Memory B cell (primary cell): ENCODE data around the gene RBM48.
"Not testable (repeated sequence)": the region's sequence is repeated elsewhere in the genome, so short reads cannot be mapped to it uniquely, and the experiment has no call there.

Source experiments
- ATAC-seq: fragments of 150-1000 bp; cut with Tn5 transposase; 2 replicates; pipeline ENCODE4 v1.10.0; 2021; ENCODE audit warnings: low read depth, mild to moderate bottlenecking, moderate library complexity
- DNase-seq, 2 donors: peaks; one replicate each; pipeline ENCODE4 v3.0.0; 2022; ENCODE audit warnings: low spot score in 2 of 2
- H3K27ac Mint-ChIP-seq: one replicate; pipeline ENCODE4 v1.8.0; 2022; ENCODE audit warnings: mild to moderate bottlenecking, moderate library complexity, mixed read lengths
- H3K27me3 Mint-ChIP-seq: one replicate; pipeline ENCODE4 v1.8.0; 2022; ENCODE audit warnings: mixed read lengths
- H3K36me3 Mint-ChIP-seq: one replicate; pipeline ENCODE4 v1.8.0; 2022; ENCODE audit warnings: mild to moderate bottlenecking, mixed read lengths
- H3K4me1 Mint-ChIP-seq: one replicate; pipeline ENCODE4 v1.8.0; 2022; ENCODE audit warnings: mixed read lengths
- H3K4me3 Mint-ChIP-seq: one replicate; pipeline ENCODE4 v1.8.0; 2022; ENCODE audit warnings: mild to moderate bottlenecking, moderate library complexity, mixed read lengths
- H3K9me3 Mint-ChIP-seq: one replicate; pipeline ENCODE4 v1.8.0; 2022; ENCODE audit warnings: mixed read lengths

RBM48 gene

DNA sequence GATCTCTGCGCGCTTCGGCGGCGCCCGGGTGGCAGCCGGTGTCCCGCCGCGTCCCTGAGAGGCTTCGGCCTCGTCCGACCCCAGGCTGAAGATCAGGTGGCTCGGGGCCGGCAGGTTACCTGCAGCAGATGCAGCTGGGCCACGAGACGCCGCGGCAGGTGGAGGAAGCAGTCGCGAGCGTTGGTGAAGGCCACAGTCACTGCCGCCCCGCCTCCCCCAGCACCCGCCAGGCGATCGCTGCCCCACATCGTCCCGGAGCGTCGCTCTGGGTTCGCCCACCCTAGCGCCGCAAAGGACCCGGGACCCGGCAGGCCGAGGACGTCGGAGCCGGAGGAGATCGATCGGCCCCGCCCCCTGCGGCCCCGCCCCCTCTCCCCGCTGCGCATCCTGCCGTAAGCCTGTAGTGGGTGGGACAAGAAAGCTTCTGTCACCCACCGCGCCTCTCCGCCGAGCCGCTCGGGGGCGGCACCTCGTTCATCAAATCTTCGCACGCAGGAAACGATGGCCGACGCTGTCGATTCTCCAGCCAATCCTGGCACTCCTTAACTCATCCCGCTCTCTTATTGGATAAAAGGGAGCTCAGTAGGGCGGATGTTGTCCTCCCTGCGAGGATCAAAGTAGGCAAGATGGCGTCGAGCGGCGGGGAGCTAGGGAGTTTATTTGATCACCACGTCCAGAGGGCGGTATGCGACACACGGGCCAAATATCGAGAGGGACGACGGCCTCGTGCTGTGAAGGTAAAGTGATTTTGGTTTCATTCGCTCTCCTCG, at the start of gene RBM48, which contains the start of gene PEX1:
RBM48 (plus strand) TSS at position 608 of the 770 bp plus-strand sequence; CDS start at position 627, 19 bp downstream.
PEX1 (minus strand) TSS at position 333 of the 770 bp plus-strand sequence; CDS start at position 248, 85 bp downstream.
- Mint-ChIP-seq H3K27ac (peak within 1 kb of the TSS; percentile 93), H3K36me3 (peaks cover 13% of the 10 kb centered on the region), H3K4me3 (peak within 1 kb of the TSS; percentile 84), H3K9me3 (no peaks in the 10 kb centered on the region), H3K27me3 (no peaks in the 10 kb centered on the region), H3K4me1 (peaks cover 16% of the 10 kb centered on the region)
- DNase-seq, result peak; percentile 77 to 93
- peak; percentile 84 for ATAC-seq

DNA sequence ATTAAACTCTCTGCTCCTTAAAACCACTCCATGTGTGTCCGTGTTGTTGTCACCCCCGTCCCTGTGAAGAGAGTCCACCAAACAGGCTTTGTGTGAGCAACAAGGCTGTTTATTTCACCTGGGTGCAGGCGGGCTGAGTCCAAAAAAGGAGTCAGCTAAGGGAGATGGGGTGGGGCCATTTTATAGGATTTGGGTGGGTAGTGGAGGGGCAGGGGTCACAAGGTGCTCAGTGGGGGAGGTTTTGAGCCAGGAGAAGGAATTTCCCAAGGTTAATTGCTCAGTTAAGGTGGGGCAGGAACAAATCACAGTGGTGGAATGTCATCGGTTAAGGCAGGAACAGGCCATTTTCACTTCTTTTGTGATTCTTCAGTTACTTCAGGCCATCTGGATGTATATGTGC, 49.4 kb upstream of the RBM48 start:
- not testable (repeated sequence) for H3K4me1 Mint-ChIP-seq, DNase-seq, H3K9me3 Mint-ChIP-seq, ATAC-seq, H3K27me3 Mint-ChIP-seq, H3K27ac Mint-ChIP-seq, H3K4me3 Mint-ChIP-seq
- peaks cover 10% of the 10 kb centered on the region for H3K36me3 Mint-ChIP-seq

DNA sequence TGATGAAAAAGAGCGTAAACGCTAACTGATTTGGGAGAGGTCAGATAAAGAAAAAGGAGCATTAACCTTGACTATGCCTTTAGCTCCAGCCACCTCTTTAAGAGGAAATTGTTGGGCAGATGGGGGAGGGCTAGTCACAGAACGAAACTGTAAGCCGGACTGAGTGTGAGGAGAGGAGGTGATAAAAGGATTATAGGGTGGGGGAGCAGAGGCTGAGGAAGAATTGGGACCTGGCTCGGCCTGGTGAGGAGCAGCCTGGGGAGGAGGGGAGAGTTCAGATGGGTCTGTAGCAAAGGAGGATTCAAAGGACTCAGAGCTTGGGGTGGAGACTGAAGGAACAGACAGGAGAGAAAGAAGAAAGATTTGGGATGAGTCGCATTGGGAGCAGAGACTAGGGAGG, 45.0 kb upstream of the RBM48 start:
- DNase-seq, H3K36me3 Mint-ChIP-seq, H3K4me1 Mint-ChIP-seq, H3K27ac Mint-ChIP-seq, H3K4me3 Mint-ChIP-seq, H3K9me3 Mint-ChIP-seq, H3K27me3 Mint-ChIP-seq, ATAC-seq: not testable (repeated sequence)

DNA sequence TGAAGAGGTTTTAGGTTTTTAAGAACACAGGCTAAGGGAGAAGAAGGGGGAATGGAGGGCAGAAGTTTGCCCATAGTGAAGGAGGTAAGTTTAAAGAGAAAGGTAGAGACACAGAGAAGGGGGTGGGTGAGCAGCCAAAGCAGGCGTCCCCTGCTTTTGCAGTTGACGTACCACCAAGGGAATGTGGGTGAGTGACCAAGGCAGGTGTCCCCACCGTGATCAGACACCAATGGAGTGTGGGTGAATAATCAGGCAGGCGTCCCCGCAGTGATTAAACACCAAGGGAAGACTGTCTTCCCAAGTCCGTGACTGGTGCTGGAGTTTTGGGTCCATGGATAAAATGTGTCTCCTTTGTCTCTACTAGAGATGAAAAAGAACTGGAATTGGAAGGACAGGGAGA, 44.4 kb upstream of the RBM48 start:
- ATAC-seq, H3K4me3 Mint-ChIP-seq, H3K9me3 Mint-ChIP-seq, H3K36me3 Mint-ChIP-seq, H3K4me1 Mint-ChIP-seq, H3K27ac Mint-ChIP-seq, H3K27me3 Mint-ChIP-seq, DNase-seq: not testable (repeated sequence)

DNA sequence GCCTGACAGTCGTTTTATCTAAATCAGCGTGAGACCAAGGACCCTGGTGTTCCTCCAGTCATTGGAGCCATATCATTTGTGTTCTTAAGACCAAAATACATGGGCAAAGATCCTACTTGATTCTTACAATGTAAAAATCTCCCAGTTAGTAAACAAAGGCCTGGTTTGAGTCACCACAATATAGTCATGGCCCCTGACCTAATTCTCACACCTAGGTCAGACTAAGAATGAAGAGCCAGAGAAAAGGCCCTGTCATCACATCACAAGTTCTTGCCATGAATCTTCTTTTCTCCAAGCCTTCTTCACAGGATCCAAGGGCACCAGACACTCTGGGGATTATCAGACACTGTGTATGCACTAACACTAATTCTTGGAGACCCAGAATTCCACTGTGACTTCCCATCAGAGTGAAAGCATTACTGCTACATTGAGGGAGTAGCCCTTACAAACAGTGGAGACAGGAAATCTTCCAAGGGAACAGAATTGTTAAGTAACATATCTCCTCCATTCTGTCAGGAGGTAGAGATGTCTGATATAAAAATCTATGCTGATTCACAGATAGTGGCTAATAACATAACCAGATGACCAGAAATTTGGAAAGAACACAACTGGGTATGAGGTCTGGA, 43.2 kb upstream of the RBM48 start:
- Mint-ChIP-seq H3K9me3 (no peaks in the 10 kb centered on the region), H3K27me3 (no peaks in the 10 kb centered on the region), H3K27ac (no peak overlapping the region), H3K4me1 (no peaks in the 10 kb centered on the region), H3K36me3 (peaks cover 10% of the 10 kb centered on the region), H3K4me3 (no peak overlapping the region)
- no peak for DNase-seq
- ATAC-seq, result no peak

DNA sequence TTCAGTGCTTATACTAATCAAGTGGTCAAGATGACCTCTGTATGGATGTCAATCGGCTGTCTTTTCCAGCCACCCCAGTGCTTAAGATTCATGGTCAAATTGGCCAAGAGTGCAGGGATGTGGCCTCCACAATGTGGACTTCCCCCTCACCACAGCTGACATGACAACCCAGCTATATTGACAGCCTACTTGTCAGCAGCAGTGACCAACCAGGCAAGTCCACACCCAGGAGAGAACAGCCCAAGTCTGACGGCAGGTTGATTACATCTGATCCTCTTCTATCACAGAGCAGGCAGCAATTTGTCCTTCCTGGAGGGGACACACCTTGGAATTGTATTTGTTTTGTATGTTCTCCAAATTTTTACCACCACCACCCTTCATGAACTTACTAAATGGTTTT, 42.6 kb upstream of the RBM48 start:
- H3K36me3 Mint-ChIP-seq, result peaks cover 11% of the 10 kb centered on the region
- no peak for DNase-seq
- H3K27ac Mint-ChIP-seq, result no peak overlapping the region

DNA sequence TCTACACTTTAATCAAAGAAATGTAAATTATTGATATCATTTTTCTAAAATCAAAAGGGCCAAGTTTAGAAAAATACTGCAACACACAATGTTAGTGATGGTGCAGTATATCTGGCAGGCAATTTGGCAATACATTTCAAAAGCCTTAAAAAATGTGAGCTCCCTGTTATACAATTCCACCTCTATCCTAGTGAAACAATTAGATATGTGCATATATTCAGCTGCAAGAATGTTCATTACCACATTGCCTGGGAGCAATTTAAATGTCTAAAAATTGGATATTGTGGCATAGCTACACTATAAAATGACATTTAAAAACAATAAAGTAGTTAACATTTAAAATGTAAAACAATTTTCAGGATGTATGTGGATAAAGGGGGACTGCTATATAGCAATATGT, 40.8 kb upstream of the RBM48 start:
- no peaks in the 10 kb centered on the region for H3K9me3 Mint-ChIP-seq
- DNase-seq (no peak), ATAC-seq (no peak)
- H3K27me3 Mint-ChIP-seq, result no peaks in the 10 kb centered on the region
- no peak overlapping the region for H3K4me3 Mint-ChIP-seq
- peaks cover 18% of the 10 kb centered on the region for H3K36me3 Mint-ChIP-seq
- no peak overlapping the region for H3K27ac Mint-ChIP-seq
- H3K4me1 Mint-ChIP-seq, result no peaks in the 10 kb centered on the region

More for the DNA sequence above, 42.6 kb upstream of the RBM48 start:
- H3K4me1 Mint-ChIP-seq, result no peaks in the 10 kb centered on the region
- no peaks in the 10 kb centered on the region for H3K9me3 Mint-ChIP-seq
- no peak for ATAC-seq
- no peaks in the 10 kb centered on the region for H3K27me3 Mint-ChIP-seq
- no peak overlapping the region for H3K4me3 Mint-ChIP-seq

DNA sequence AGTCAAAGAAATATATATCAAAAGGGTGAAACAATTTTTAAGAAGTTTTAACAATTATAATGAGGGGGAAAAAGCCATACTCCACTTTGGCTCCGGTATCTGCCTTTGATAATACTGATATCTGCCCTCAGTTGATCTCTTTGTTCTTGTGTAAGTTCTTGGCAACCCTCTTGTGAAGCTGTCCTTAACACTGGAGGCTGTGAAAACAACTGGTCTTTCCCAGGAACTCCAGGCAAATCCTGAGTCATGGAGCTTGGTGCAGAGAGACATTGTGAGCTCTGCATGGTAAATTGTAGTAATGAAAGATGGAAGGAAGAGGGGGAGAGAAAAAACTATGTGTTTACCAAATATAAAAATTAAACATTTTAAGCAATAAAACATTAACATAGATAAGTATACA, 39.0 kb upstream of the RBM48 start:
- peaks cover 22% of the 10 kb centered on the region for H3K36me3 Mint-ChIP-seq
- no peaks in the 10 kb centered on the region for H3K27me3 Mint-ChIP-seq
- H3K9me3 Mint-ChIP-seq, result no peaks in the 10 kb centered on the region
- H3K4me3 Mint-ChIP-seq, result no peak overlapping the region
- H3K4me1 Mint-ChIP-seq, result no peaks in the 10 kb centered on the region
- peak overlapping the region; percentile 28 for H3K27ac Mint-ChIP-seq
- DNase-seq (no peak), ATAC-seq (no peak)

DNA sequence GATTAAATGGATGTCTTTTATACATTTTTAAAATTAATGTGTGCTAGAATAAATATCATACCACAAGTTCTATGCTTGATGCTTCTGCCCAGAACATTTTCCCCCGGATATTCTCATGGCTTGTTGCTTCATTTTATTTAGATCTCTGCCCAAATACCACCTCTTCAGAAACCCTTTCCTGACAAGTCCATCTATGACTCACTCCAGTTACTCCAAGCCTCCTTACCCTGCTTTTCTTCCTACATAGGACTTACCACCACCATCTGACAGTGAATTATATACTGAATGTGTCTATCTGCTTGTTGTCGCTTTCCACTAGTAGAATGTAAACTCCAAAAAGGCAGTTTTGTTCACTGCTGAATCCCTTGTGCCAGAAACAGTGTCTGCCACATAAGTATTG, 31.7 kb upstream of the RBM48 start:
- H3K27ac Mint-ChIP-seq, result no peak overlapping the region
- peaks cover 30% of the 10 kb centered on the region for H3K36me3 Mint-ChIP-seq
- no peak for ATAC-seq
- no peak overlapping the region for H3K4me3 Mint-ChIP-seq
- no peaks in the 10 kb centered on the region for H3K4me1 Mint-ChIP-seq
- no peaks in the 10 kb centered on the region for H3K9me3 Mint-ChIP-seq
- H3K27me3 Mint-ChIP-seq, result no peaks in the 10 kb centered on the region
- DNase-seq, result no peak

DNA sequence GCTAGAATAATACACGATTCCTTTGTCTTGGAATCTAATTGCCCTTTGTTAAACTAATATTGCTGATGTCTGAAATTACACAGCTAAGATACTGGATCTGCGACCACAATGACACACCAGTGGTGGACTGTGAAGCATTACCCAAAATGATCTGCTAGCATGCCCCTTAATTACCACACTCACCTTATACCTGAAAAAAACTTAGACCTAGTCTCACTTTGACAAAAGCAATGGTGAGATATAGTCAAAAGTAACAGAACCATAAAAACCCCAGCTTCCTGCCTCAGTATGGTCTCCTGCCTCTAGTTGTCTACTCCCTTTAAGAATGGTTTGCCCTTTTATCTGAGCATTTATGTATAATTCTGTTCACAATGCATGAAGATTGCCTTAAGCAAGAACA, 30.0 kb upstream of the RBM48 start:
- no peak for ATAC-seq
- H3K27ac Mint-ChIP-seq, result peak overlapping the region; percentile 42
- peaks cover 27% of the 10 kb centered on the region for H3K36me3 Mint-ChIP-seq
- no peaks in the 10 kb centered on the region for H3K27me3 Mint-ChIP-seq
- no peak for DNase-seq
- no peak overlapping the region for H3K4me3 Mint-ChIP-seq
- H3K9me3 Mint-ChIP-seq, result no peaks in the 10 kb centered on the region
- no peaks in the 10 kb centered on the region for H3K4me1 Mint-ChIP-seq

DNA sequence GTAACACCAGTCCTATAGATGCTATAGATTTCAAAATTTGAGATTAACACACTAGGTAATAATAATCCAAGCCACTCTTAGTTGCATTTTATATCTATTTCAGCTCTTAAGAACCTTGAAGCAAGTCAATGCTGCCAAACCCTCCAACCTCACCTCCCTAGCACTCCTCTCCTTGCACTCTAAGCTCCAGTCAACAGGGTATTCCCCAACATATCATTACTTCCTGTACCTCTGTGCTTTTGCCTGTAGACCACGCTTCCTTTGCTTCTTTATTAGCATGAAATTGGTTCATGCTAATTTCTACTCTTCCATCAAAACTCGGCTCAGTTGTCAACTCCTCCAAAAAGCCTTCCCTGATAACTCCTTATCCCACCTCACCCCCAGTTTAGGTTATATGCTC, 24.8 kb upstream of the RBM48 start:
- DNase-seq (no peak), ATAC-seq (no peak)
- Mint-ChIP-seq H3K4me1 (no peaks in the 10 kb centered on the region), H3K9me3 (no peaks in the 10 kb centered on the region), H3K4me3 (no peak overlapping the region), H3K27ac (no peak overlapping the region), H3K27me3 (no peaks in the 10 kb centered on the region), H3K36me3 (peaks cover 28% of the 10 kb centered on the region)

DNA sequence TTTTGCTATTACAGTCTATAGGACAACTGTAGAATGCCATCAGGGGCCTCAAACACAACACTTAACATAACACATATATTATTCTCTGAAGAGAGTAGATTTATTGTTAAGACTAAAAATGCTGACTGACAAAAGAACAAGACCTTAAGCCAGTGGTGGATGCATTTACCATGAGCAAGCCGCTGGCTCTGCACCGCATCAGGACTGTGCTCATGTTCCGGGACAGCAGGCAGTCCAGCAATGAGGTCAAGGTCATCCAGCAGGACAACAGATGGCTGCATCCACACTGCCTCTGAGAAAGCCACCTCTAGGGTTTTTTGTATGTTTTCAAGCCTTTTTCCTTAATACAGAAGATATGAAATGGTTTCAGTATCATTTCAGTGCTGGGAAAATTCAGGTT, 24.0 kb upstream of the RBM48 start:
- ATAC-seq (no peak), DNase-seq (no peak)
- Mint-ChIP-seq H3K27ac (no peak overlapping the region), H3K27me3 (no peaks in the 10 kb centered on the region), H3K4me1 (no peaks in the 10 kb centered on the region), H3K9me3 (no peaks in the 10 kb centered on the region), H3K4me3 (no peak overlapping the region), H3K36me3 (peaks cover 22% of the 10 kb centered on the region)

DNA sequence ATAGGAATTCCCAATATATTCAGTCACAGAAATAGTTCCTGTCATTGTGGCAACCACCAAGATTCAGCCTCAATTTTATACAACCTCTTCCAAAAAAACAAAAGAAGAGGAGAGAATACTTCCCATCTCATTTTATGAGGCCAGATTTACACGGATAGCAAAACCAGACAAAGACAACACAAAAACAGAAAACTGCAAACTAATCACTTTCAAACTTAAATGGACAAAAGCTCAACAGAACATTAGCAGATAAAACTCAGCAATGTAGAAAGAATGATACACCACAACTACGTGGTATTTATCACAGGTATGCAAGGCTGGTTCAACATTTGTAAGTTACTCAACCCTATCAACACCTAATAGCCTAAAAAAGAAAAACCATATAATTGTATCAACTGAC, 22.2 kb upstream of the RBM48 start:
- no peaks in the 10 kb centered on the region for H3K9me3 Mint-ChIP-seq
- H3K4me1 Mint-ChIP-seq, result no peaks in the 10 kb centered on the region
- H3K27ac Mint-ChIP-seq, result no peak overlapping the region
- ATAC-seq (no peak), DNase-seq (no peak)
- no peak overlapping the region for H3K4me3 Mint-ChIP-seq
- no peaks in the 10 kb centered on the region for H3K27me3 Mint-ChIP-seq
- H3K36me3 Mint-ChIP-seq, result peaks cover 16% of the 10 kb centered on the region

DNA sequence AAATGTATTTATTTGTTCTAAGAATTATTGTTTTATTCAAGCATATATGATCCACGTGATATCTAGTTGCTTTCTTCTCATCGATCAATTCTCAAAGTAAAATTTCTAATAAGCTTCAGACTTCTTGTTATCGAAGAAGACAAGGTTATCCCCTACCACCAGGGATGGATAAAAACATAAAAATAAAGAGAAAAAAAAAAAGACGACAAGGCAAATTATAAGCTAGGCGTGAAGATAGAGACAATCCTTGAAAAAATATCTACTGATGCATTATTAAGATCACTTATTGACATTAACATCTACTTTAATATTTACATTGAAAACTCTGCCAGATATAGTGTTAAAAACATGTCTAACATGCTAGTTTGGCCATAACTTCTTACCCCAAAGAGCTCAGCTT, 19.6 kb upstream of the RBM48 start:
- peaks cover 14% of the 10 kb centered on the region for H3K36me3 Mint-ChIP-seq
- H3K9me3 Mint-ChIP-seq, result no peaks in the 10 kb centered on the region

More for the DNA sequence above, 19.6 kb upstream of the RBM48 start:
- Mint-ChIP-seq H3K4me3 (no peak overlapping the region), H3K4me1 (no peaks in the 10 kb centered on the region), H3K27ac (no peak overlapping the region), H3K27me3 (no peaks in the 10 kb centered on the region)
- DNase-seq (no peak), ATAC-seq (no peak)
